ENCODE data around the gene C16orf96. TPM values are rescaled to one million over a fixed set of nuclear protein-coding genes. Genes with fewer than 3 reads are reported as not detected.

C16orf96 gene
- total and polyA plus RNA-seq, 2 experiments from 2014 or later: 0.37 to 2.2 TPM

DNA sequence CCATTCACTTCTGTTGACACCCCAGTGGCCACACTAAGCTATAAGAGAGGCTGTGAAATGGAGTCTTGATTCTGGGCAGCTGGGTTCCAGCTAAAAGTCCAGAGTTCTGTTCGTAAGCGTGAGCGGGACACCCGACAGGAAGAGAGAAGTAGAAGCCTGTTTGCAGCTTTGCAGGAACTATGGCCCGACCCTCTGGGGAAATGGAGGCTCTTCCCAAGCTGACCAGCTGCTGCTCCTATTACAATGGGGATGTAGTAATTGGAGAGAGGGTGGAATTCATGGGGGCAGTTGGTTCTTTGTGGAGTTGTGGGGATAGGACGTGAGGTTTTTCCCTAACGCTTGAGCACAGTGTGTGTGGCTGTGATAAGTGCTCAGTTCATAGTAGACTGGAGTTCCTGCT, 30.2 kb downstream of the C16orf96 start:
- H3K4me1 ChIP-seq (ENCODE audit: insufficient read depth): no peaks in the 10 kb centered on the region
- no peaks in the 10 kb centered on the region for H3K36me3 ChIP-seq (ENCODE audit: insufficient read depth)
- H3K4me2 ChIP-seq: no peak overlapping the region
- H3K9me2 ChIP-seq (ENCODE audit: insufficient read depth): no peaks in the 10 kb centered on the region
- ATAC-seq (no peak), DNase-seq (ENCODE audit: low spot score) (no peak)
- H3K27me3 Mint-ChIP-seq (ENCODE audit: insufficient read depth, low read depth, poor library complexity): peaks cover 2% of the 10 kb centered on the region
- TF ChIP-seq STAT1 (IDR thresholded peaks at IDR 0.05; ENCODE audit: unreplicated experiment) (no peak), NANOG (IDR thresholded peaks at IDR 0.05; ENCODE audit: borderline replicate concordance) (no peak), ZNF331 (CRISPR knock-in tag; IDR thresholded peaks at IDR 0.05; ENCODE audit: low read depth) (no peak), POLR2AphosphoS5 (IDR thresholded peaks at IDR 0.05; ENCODE audit: low read depth) (no peak), CREB1 (CRISPR knock-in tag; IDR thresholded peaks at IDR 0.05; ENCODE audit: low read depth) (no peak), EZH2phosphoT487 (IDR thresholded peaks at IDR 0.05; ENCODE audit: unreplicated experiment) (no peak), ZNF114 (CRISPR knock-in tag; IDR thresholded peaks at IDR 0.05) (no peak), JUNB (IDR thresholded peaks at IDR 0.05; ENCODE audit: unreplicated experiment) (no peak), EZH2 (IDR thresholded peaks at IDR 0.05; ENCODE audit: low read depth, unreplicated experiment) (no peak)
- TF ChIP-seq, protein P1, sequence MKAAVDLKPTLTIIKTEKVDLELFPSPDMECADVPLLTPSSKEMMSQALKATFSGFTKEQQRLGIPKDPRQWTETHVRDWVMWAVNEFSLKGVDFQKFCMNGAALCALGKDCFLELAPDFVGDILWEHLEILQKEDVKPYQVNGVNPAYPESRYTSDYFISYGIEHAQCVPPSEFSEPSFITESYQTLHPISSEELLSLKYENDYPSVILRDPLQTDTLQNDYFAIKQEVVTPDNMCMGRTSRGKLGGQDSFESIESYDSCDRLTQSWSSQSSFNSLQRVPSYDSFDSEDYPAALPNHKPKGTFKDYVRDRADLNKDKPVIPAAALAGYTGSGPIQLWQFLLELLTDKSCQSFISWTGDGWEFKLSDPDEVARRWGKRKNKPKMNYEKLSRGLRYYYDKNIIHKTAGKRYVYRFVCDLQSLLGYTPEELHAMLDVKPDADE (IDR thresholded peaks at IDR 0.05): no peak
- TF ChIP-seq, protein P2, sequence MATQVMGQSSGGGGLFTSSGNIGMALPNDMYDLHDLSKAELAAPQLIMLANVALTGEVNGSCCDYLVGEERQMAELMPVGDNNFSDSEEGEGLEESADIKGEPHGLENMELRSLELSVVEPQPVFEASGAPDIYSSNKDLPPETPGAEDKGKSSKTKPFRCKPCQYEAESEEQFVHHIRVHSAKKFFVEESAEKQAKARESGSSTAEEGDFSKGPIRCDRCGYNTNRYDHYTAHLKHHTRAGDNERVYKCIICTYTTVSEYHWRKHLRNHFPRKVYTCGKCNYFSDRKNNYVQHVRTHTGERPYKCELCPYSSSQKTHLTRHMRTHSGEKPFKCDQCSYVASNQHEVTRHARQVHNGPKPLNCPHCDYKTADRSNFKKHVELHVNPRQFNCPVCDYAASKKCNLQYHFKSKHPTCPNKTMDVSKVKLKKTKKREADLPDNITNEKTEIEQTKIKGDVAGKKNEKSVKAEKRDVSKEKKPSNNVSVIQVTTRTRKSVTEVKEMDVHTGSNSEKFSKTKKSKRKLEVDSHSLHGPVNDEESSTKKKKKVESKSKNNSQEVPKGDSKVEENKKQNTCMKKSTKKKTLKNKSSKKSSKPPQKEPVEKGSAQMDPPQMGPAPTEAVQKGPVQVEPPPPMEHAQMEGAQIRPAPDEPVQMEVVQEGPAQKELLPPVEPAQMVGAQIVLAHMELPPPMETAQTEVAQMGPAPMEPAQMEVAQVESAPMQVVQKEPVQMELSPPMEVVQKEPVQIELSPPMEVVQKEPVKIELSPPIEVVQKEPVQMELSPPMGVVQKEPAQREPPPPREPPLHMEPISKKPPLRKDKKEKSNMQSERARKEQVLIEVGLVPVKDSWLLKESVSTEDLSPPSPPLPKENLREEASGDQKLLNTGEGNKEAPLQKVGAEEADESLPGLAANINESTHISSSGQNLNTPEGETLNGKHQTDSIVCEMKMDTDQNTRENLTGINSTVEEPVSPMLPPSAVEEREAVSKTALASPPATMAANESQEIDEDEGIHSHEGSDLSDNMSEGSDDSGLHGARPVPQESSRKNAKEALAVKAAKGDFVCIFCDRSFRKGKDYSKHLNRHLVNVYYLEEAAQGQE (IDR thresholded peaks at IDR 0.05; ENCODE audit: unreplicated experiment): no peak
- TF ChIP-seq, protein P3, sequence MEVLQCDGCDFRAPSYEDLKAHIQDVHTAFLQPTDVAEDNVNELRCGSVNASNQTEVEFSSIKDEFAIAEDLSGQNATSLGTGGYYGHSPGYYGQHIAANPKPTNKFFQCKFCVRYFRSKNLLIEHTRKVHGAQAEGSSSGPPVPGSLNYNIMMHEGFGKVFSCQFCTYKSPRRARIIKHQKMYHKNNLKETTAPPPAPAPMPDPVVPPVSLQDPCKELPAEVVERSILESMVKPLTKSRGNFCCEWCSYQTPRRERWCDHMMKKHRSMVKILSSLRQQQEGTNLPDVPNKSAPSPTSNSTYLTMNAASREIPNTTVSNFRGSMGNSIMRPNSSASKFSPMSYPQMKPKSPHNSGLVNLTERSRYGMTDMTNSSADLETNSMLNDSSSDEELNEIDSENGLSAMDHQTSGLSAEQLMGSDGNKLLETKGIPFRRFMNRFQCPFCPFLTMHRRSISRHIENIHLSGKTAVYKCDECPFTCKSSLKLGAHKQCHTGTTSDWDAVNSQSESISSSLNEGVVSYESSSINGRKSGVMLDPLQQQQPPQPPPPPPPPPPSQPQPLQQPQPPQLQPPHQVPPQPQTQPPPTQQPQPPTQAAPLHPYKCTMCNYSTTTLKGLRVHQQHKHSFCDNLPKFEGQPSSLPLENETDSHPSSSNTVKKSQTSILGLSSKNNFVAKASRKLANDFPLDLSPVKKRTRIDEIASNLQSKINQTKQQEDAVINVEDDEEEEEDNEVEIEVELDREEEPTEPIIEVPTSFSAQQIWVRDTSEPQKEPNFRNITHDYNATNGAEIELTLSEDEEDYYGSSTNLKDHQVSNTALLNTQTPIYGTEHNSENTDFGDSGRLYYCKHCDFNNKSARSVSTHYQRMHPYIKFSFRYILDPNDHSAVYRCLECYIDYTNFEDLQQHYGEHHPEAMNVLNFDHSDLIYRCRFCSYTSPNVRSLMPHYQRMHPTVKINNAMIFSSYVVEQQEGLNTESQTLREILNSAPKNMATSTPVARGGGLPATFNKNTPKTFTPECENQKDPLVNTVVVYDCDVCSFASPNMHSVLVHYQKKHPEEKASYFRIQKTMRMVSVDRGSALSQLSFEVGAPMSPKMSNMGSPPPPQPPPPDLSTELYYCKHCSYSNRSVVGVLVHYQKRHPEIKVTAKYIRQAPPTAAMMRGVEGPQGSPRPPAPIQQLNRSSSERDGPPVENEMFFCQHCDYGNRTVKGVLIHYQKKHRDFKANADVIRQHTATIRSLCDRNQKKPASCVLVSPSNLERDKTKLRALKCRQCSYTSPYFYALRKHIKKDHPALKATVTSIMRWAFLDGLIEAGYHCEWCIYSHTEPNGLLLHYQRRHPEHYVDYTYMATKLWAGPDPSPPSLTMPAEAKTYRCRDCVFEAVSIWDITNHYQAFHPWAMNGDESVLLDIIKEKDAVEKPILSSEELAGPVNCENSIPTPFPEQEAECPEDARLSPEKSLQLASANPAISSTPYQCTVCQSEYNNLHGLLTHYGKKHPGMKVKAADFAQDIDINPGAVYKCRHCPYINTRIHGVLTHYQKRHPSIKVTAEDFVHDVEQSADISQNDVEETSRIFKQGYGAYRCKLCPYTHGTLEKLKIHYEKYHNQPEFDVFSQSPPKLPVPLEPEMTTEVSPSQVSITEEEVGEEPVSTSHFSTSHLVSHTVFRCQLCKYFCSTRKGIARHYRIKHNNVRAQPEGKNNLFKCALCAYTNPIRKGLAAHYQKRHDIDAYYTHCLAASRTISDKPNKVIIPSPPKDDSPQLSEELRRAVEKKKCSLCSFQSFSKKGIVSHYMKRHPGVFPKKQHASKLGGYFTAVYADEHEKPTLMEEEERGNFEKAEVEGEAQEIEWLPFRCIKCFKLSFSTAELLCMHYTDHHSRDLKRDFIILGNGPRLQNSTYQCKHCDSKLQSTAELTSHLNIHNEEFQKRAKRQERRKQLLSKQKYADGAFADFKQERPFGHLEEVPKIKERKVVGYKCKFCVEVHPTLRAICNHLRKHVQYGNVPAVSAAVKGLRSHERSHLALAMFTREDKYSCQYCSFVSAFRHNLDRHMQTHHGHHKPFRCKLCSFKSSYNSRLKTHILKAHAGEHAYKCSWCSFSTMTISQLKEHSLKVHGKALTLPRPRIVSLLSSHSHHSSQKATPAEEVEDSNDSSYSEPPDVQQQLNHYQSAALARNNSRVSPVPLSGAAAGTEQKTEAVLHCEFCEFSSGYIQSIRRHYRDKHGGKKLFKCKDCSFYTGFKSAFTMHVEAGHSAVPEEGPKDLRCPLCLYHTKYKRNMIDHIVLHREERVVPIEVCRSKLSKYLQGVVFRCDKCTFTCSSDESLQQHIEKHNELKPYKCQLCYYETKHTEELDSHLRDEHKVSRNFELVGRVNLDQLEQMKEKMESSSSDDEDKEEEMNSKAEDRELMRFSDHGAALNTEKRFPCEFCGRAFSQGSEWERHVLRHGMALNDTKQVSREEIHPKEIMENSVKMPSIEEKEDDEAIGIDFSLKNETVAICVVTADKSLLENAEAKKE (CRISPR knock-in tag; IDR thresholded peaks at IDR 0.05): no peak
- TF ChIP-seq, protein P4, sequence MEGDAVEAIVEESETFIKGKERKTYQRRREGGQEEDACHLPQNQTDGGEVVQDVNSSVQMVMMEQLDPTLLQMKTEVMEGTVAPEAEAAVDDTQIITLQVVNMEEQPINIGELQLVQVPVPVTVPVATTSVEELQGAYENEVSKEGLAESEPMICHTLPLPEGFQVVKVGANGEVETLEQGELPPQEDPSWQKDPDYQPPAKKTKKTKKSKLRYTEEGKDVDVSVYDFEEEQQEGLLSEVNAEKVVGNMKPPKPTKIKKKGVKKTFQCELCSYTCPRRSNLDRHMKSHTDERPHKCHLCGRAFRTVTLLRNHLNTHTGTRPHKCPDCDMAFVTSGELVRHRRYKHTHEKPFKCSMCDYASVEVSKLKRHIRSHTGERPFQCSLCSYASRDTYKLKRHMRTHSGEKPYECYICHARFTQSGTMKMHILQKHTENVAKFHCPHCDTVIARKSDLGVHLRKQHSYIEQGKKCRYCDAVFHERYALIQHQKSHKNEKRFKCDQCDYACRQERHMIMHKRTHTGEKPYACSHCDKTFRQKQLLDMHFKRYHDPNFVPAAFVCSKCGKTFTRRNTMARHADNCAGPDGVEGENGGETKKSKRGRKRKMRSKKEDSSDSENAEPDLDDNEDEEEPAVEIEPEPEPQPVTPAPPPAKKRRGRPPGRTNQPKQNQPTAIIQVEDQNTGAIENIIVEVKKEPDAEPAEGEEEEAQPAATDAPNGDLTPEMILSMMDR (conservative IDR thresholded peaks at IDR 0.05; ENCODE audit: low read depth in 2 of 2): no peak
- peaks cover 12% of the 10 kb centered on the region for H3K36me3 Mint-ChIP-seq (ENCODE audit: low read depth)
- H4K20me1 ChIP-seq (replicated peaks; ENCODE audit: insufficient read depth): no peaks in the 10 kb centered on the region
- H3K4me3 Mint-ChIP-seq: no peak overlapping the region; the same call in 2 of the 3 replicates
- H3K4me1 Mint-ChIP-seq: peaks cover 4% of the 10 kb centered on the region; the same call in 2 of the 3 replicates
- H3K27ac ChIP-seq (ENCODE audit: low read depth): no peak overlapping the region
- H3K27me3 ChIP-seq (ENCODE audit: insufficient read depth): no peaks in the 10 kb centered on the region
- H3K4me3 ChIP-seq: no peak overlapping the region
- no peak overlapping the region for H2AFZ ChIP-seq
- no peaks in the 10 kb centered on the region for H3K79me2 ChIP-seq (replicated peaks; ENCODE audit: insufficient read depth)
- no peaks in the 10 kb centered on the region; the same call in 1 of the 2 replicates for H3F3A ChIP-seq (replicated peaks; ENCODE audit: low read depth)
- H3K27ac Mint-ChIP-seq: no peak overlapping the region
- H3K9me3 Mint-ChIP-seq: peaks cover 17% of the 10 kb centered on the region

All from GM23338 (cell line).